ENCODE data around the gene TMOD2. TPM values are rescaled to one million over a fixed set of nuclear protein-coding genes. Genes with fewer than 3 reads are reported as not detected.

TMOD2 gene
- total and polyA plus RNA-seq, 12 donors, result 1.4 to 13.2 (median 7.0) TPM

DNA sequence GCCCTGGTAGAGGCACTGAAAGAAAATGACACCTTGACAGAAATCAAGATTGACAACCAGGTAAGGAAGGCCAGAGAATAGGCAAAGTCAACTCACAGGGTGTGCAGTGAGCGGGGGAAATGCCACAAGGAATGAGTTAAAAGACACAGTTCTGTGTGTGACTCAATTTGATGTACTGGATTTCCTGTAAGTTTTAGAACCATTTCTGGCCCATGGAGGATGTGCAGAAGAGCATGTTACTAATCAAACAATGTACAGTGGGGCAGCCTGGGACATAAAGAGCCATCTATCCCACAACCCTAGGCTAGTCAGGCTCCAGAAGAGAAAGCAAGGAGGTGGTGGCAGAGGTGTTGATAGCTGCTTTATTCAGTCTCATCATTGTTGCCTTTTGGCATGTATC, 46.9 kb downstream of the TMOD2 start:
- TF ChIP-seq POLR2A (IDR thresholded peaks at IDR 0.05), result no peak
- TF ChIP-seq, protein P1, sequence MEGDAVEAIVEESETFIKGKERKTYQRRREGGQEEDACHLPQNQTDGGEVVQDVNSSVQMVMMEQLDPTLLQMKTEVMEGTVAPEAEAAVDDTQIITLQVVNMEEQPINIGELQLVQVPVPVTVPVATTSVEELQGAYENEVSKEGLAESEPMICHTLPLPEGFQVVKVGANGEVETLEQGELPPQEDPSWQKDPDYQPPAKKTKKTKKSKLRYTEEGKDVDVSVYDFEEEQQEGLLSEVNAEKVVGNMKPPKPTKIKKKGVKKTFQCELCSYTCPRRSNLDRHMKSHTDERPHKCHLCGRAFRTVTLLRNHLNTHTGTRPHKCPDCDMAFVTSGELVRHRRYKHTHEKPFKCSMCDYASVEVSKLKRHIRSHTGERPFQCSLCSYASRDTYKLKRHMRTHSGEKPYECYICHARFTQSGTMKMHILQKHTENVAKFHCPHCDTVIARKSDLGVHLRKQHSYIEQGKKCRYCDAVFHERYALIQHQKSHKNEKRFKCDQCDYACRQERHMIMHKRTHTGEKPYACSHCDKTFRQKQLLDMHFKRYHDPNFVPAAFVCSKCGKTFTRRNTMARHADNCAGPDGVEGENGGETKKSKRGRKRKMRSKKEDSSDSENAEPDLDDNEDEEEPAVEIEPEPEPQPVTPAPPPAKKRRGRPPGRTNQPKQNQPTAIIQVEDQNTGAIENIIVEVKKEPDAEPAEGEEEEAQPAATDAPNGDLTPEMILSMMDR (IDR thresholded peaks at IDR 0.05), result no peak
- intact Hi-C loops (cut with DNase I), result no loop called here
- H3K36me3 ChIP-seq (replicated peaks in 1 of 2), result no peaks in the 10 kb centered on the region

GRCh38 chr15:51799282-51800252, 48.2 kb downstream of the TMOD2 start:
- no peak overlapping the region for H3K27ac ChIP-seq
- DNase-seq, result no peak
- H3K4me3 ChIP-seq, result no peak overlapping the region
- no peaks in the 10 kb centered on the region for H3K27me3 ChIP-seq
- H3K9me3 ChIP-seq (replicated peaks in 1 of 3), result no peaks in the 10 kb centered on the region
- H3K36me3 ChIP-seq (replicated peaks in 1 of 2), result no peaks in the 10 kb centered on the region
- intact Hi-C loops (cut with DNase I), result no loop called here
- TF ChIP-seq, protein P1 (IDR thresholded peaks at IDR 0.05), result no peak
- no peak for TF ChIP-seq POLR2A (IDR thresholded peaks at IDR 0.05)
- no peaks in the 10 kb centered on the region for H3K4me1 ChIP-seq (replicated peaks in 1 of 2)
- whole genome bisulfite sequencing, 4 donors, result 77 to 87% (median 80%) methylated on average over 5 to 6 of the region's 6 CpGs

More for the DNA sequence above, 46.9 kb downstream of the TMOD2 start:
- WGBS, 4 donors, result 98 to 100% (median 100%) methylated on average over 1 of the region's 1 CpG
- H3K9me3 ChIP-seq (replicated peaks in 1 of 3), result no peaks in the 10 kb centered on the region
- no peaks in the 10 kb centered on the region for H3K27me3 ChIP-seq
- no peak overlapping the region for H3K4me3 ChIP-seq
- DNase-seq, result no peak
- no peaks in the 10 kb centered on the region for H3K4me1 ChIP-seq (replicated peaks in 1 of 2)
- H3K27ac ChIP-seq, result no peak overlapping the region

DNA sequence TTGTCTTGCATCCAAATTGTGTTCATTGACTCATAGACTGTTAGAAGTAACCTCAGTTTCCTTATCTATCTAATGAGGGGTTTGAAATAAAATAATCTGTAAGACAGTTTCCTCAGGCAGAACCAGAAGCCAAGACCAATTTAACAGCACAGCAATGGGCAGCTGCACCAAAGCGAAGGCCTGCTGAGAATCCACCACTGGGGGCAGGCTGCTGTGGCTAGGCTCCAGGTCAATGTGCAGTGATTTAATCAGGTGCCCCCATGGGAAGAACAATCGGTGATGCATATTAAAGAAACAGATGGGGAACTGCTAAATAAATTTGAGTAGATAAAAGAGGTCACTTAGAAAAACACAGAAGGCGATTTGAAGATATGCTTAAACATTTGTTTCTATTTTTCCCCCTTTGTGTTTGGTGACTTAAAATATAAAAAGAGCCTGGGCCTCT, 50.0 kb downstream of the TMOD2 start:
- Histone ChIP-seq H3K4me3 (no peak overlapping the region), H3K4me1 (replicated peaks in 1 of 2) (no peaks in the 10 kb centered on the region), H3K27ac (no peak overlapping the region), H3K9me3 (replicated peaks in 1 of 3) (no peaks in the 10 kb centered on the region), H3K27me3 (no peaks in the 10 kb centered on the region), H3K36me3 (replicated peaks in 1 of 2) (peaks cover 0 to 4% of the 10 kb centered on the region in 2 donors)
- 59 to 75% (median 67%) methylated on average over 3 of the region's 3 CpGs for WGBS, 4 donors
- intact Hi-C loops (cut with DNase I), result no loop called here
- TF ChIP-seq, protein P1 (IDR thresholded peaks at IDR 0.05), result peak in 5 of 6 experiments; percentile 17 to 41 (median 33)
- no peak for TF ChIP-seq POLR2A (IDR thresholded peaks at IDR 0.05)
- DNase-seq, result peak in 4 of 7 donors; percentile 19 to 34 (median 27)

DNA sequence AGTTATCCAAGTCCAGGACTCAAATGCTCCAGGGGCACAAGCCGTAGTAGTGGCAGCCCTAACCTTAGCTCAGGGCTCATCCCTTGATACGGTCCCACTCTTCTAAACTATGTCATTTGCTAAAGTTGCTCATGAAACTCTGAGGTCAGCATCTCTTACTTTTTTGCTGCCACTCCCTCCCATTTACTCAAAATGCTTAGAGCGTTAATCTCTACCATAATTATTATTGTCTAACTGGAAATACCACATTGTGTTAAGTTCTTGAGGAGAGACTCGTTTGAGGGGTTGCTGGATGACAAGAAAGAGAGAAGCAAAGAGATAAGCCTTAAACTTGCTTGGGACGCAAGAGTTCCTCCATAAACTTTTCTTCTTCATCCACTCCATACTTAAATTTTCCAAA, 51.2 kb downstream of the TMOD2 start:
- Histone ChIP-seq H3K36me3 (replicated peaks in 1 of 2) (peaks cover 0 to 8% of the 10 kb centered on the region in 2 donors), H3K9me3 (replicated peaks in 1 of 3) (no peaks in the 10 kb centered on the region)
- WGBS, 4 donors, result 90 to 97% (median 93%) methylated on average over 5 of the region's 5 CpGs

More for the DNA sequence above, 51.2 kb downstream of the TMOD2 start:
- H3K4me3 ChIP-seq, result no peak overlapping the region
- no peak overlapping the region for H3K27ac ChIP-seq
- intact Hi-C loops (cut with DNase I), result no loop called here
- H3K27me3 ChIP-seq, result no peaks in the 10 kb centered on the region
- DNase-seq, result no peak
- no peaks in the 10 kb centered on the region for H3K4me1 ChIP-seq (replicated peaks in 1 of 2)
- no peak for TF ChIP-seq POLR2A (IDR thresholded peaks at IDR 0.05)
- TF ChIP-seq, protein P1 (IDR thresholded peaks at IDR 0.05), result no peak
